Right lung (tissue), 5 donors: Measurements from ENCODE around the gene TYRP1. TPM values are rescaled to one million over a fixed set of nuclear protein-coding genes. Genes with fewer than 3 reads are reported as not detected.
A peak's percentile ranks its signal among the peaks of the same experiment; 100 is the strongest.

Source experiments
- DNase-seq, 2 donors: peaks; one replicate each; pipeline ENCODE4 v3.0.0-alpha.2; 2013
- polyA plus RNA-seq, 5 donors: library from polyadenylated mRNA; unstranded; fragments of 120-200 nt; gene quantifications; one replicate each; pipeline versions ENCODE4 v1.2.1 to v1.2.3, GENCODE V29; 2013; ENCODE audit warnings: inconsistent platforms in 1 of 5, low replicate concordance in 1 of 5; ENCODE audit not compliant: insufficient read length in 5 of 5, insufficient read depth in 1 of 5

The TYRP1 gene
- polyA plus RNA-seq, 5 donors, result 5.5 to 11.2 (median 9.8) TPM

GRCh38 chr9:12696931-12697622 is 3.9 kb downstream of the TYRP1 start:
- DNase-seq, result no peak

- no peak for DNase-seq
Observed at GRCh38 chr9:12697719-12698118, 4.5 kb downstream of the TYRP1 start.

- no peak for DNase-seq
Observed at GRCh38 chr9:12698266-12698665, 5.1 kb downstream of the TYRP1 start.

GRCh38 chr9:12698986-12699385 is 5.8 kb downstream of the TYRP1 start:
- DNase-seq, result no peak

GRCh38 chr9:12699529-12699928 is 6.3 kb downstream of the TYRP1 start:
- DNase-seq, result no peak

GRCh38 chr9:12701126-12701525 is 7.9 kb downstream of the TYRP1 start:
- no peak for DNase-seq

- DNase-seq, result peak; percentile 64 to 77
Observed at GRCh38 chr9:12702160-12702758, 9.1 kb downstream of the TYRP1 start.

GRCh38 chr9:12703996-12704395 is 10.8 kb downstream of the TYRP1 start:
- DNase-seq, result no peak

- DNase-seq, result no peak
Observed at GRCh38 chr9:12705738-12706391, 12.7 kb downstream of the TYRP1 start.

- DNase-seq, result no peak
Observed at GRCh38 chr9:12708562-12709298, 15.5 kb downstream of the TYRP1 start.

- no peak for DNase-seq
Observed at GRCh38 chr9:12712532-12712931, 19.3 kb downstream of the TYRP1 start.

GRCh38 chr9:12715268-12715667 is 22.1 kb downstream of the TYRP1 start:
- DNase-seq, result no peak

- no peak for DNase-seq
Observed at GRCh38 chr9:12716823-12717600, 23.8 kb downstream of the TYRP1 start.

GRCh38 chr9:12717907-12718306 is 24.7 kb downstream of the TYRP1 start:
- DNase-seq, result no peak

- DNase-seq, result no peak
Observed at GRCh38 chr9:12718482-12719026, 25.4 kb downstream of the TYRP1 start.

GRCh38 chr9:12719431-12719830 is 26.2 kb downstream of the TYRP1 start:
- DNase-seq, result no peak

GRCh38 chr9:12720551-12720950 is 27.4 kb downstream of the TYRP1 start:
- DNase-seq, result no peak

GRCh38 chr9:12722131-12722530 is 28.9 kb downstream of the TYRP1 start:
- DNase-seq, result no peak

- no peak for DNase-seq
Observed at GRCh38 chr9:12723409-12724028, 30.3 kb downstream of the TYRP1 start.

- no peak for DNase-seq
Observed at GRCh38 chr9:12726795-12727194, 33.6 kb downstream of the TYRP1 start.

GRCh38 chr9:12730198-12730597 is 37.0 kb downstream of the TYRP1 start:
- no peak for DNase-seq
